Neural progenitor cell (in vitro differentiated cells): ENCODE data around the gene UBE3D. TPM values are rescaled to one million over a fixed set of nuclear protein-coding genes. Genes with fewer than 3 reads are reported as not detected.
A peak's percentile ranks its signal among the peaks of the same experiment; 100 is the strongest.

ENCODE experiments used
- DNase-seq: peaks from one replicate; pipeline ENCODE4 v3.0.0-alpha.2; 2016; ENCODE audit warnings: low spot score
- H2AFZ ChIP-seq: fragments of 200-600 bp; sonication (generic); replicated peaks from 2 replicates; pipeline ENCODE4 v1.6.1; 2016; ENCODE audit warnings: antibody characterized with exemption
- H3F3A ChIP-seq: fragments of 200-600 bp; sonication (generic); 2 replicates; pipeline ENCODE4 v1.6.1; 2016; ENCODE audit warnings: antibody characterized with exemption, low read depth
- H3K27ac ChIP-seq: fragments of 200-600 bp; sonication (generic); 2 replicates; pipeline ENCODE4 v1.5.1; 2016; ENCODE audit warnings: mild to moderate bottlenecking
- H3K27me3 ChIP-seq: fragments of 200-600 bp; sonication (generic); 2 replicates; pipeline ENCODE4 v1.6.1; 2016; ENCODE audit warnings: mild to moderate bottlenecking, moderate library complexity
- H3K36me3 ChIP-seq: fragments of 200-600 bp; sonication (generic); 2 replicates; pipeline ENCODE4 v1.5.1; 2016
- H3K4me1 ChIP-seq: fragments of 200-600 bp; sonication (generic); 2 replicates; pipeline ENCODE4 v1.6.1; 2016; ENCODE audit warnings: mixed run types
- H3K4me2 ChIP-seq: fragments of 200-600 bp; sonication (generic); 2 replicates; pipeline ENCODE4 v1.6.1; 2016
- H3K4me3 ChIP-seq: fragments of 200-600 bp; sonication (generic); 2 replicates; pipeline ENCODE4 v1.5.1; 2016
- H3K79me2 ChIP-seq: fragments of 200-600 bp; sonication (generic); 2 replicates; pipeline ENCODE4 v1.6.1; 2016; ENCODE audit warnings: low read depth
- H3K9ac ChIP-seq: fragments of 200-600 bp; sonication (generic); 2 replicates; pipeline ENCODE4 v1.6.1; 2016
- H3K9me3 ChIP-seq: fragments of 200-600 bp; sonication (generic); 2 replicates; pipeline ENCODE4 v1.5.1; 2016; ENCODE audit warnings: low read depth
- H4K20me1 ChIP-seq: fragments of 200-600 bp; sonication (generic); 2 replicates; pipeline ENCODE4 v1.6.1; 2016; ENCODE audit warnings: low read depth
- H3K27ac Mint-ChIP-seq: 3 replicates; pipeline ENCODE4 v1.8.0; 2021; ENCODE audit warnings: mixed read lengths
- H3K27me3 Mint-ChIP-seq: 2 replicates; pipeline ENCODE4 v1.8.0; 2022; ENCODE audit warnings: low read depth, mild to moderate bottlenecking, inconsistent platforms, moderate library complexity, mixed read lengths; ENCODE audit not compliant: insufficient read depth
- H3K36me3 Mint-ChIP-seq: 3 replicates; pipeline ENCODE4 v1.8.0; 2021; ENCODE audit warnings: mixed read lengths
- H3K4me1 Mint-ChIP-seq: 3 replicates; pipeline ENCODE4 v1.8.0; 2021; ENCODE audit warnings: mixed read lengths
- H3K4me3 Mint-ChIP-seq: 3 replicates; pipeline ENCODE4 v1.8.0; 2021; ENCODE audit warnings: mild to moderate bottlenecking, moderate library complexity, mixed read lengths
- H3K9me3 Mint-ChIP-seq: 3 replicates; pipeline ENCODE4 v1.8.0; 2020; ENCODE audit warnings: mixed read lengths
- CTCF ChIP-seq: fragments of 200-600 bp; sonication (generic); IDR thresholded peaks from 2 replicates; pipeline ENCODE4 v1.5.1; 2017; ENCODE audit warnings: antibody characterized with exemption, mild to moderate bottlenecking
- EZH2 ChIP-seq: fragments of 200-600 bp; sonication (generic); IDR thresholded peaks from 2 replicates; pipeline ENCODE4 v1.6.1; 2017; ENCODE audit warnings: antibody characterized with exemption, mild to moderate bottlenecking, moderate library complexity
- EZH2phosphoT487 ChIP-seq: fragments of 200-600 bp; sonication (generic); IDR thresholded peaks from 2 replicates; pipeline ENCODE4 v1.6.1; 2017; ENCODE audit warnings: antibody characterized with exemption
- total RNA-seq: library from RNA; depleted of rRNA; stranded (reverse); fragments of >200 nt; gene quantifications from 2 replicates; pipeline ENCODE4 v1.2.3, GENCODE V29; 2015; ENCODE audit warnings: low replicate concordance

Gene UBE3D
- total RNA-seq, 1 donor from 2014 or later, result 86.3 TPM

GRCh38 chr6:83068616-83069015 is 3.0 kb upstream of the UBE3D start:
- peak overlapping the region; percentile 72 for H3K4me3 ChIP-seq
- H3K36me3 ChIP-seq, result no peaks in the 10 kb centered on the region
- no peaks in the 10 kb centered on the region for H3K27me3 ChIP-seq
- peak overlapping the region; percentile 91 for H3K27ac ChIP-seq
- H3K4me1 ChIP-seq, result peaks cover 38% of the 10 kb centered on the region
- H4K20me1 ChIP-seq, result no peaks in the 10 kb centered on the region
- peaks cover 73% of the 10 kb centered on the region for H3K79me2 ChIP-seq
- no peaks in the 10 kb centered on the region for H3K9me3 ChIP-seq
- Mint-ChIP-seq H3K27me3 (no peaks in the 10 kb centered on the region), H3K36me3 (no peaks in the 10 kb centered on the region), H3K4me1 (peaks cover 25% of the 10 kb centered on the region), H3K9me3 (no peaks in the 10 kb centered on the region), H3K27ac (peak overlapping the region; percentile 76), H3K4me3 (peak overlapping the region; percentile 93)
- H3F3A ChIP-seq, result peaks cover 32% of the 10 kb centered on the region
- peak overlapping the region; percentile 83 for H2AFZ ChIP-seq
- DNase-seq, result no peak
- H3K4me2 ChIP-seq, result peak overlapping the region; percentile 82
- H3K9ac ChIP-seq, result peak overlapping the region; percentile 33
- no peak for TF ChIP-seq CTCF
- no peak for TF ChIP-seq EZH2phosphoT487
- TF ChIP-seq EZH2, result no peak

- Histone ChIP-seq H3K36me3 (peaks cover 3% of the 10 kb centered on the region), H2AFZ (peak within 1 kb of the TSS; percentile 83), H3K9me3 (no peaks in the 10 kb centered on the region), H3K4me1 (peaks cover 44% of the 10 kb centered on the region), H3K79me2 (peaks cover 73% of the 10 kb centered on the region), H3K27ac (peak within 1 kb of the TSS; percentile 91), H3F3A (peaks cover 32% of the 10 kb centered on the region), H3K9ac (peak within 1 kb of the TSS; percentile 33), H4K20me1 (no peaks in the 10 kb centered on the region), H3K4me3 (peak within 1 kb of the TSS; percentile 72), H3K27me3 (no peaks in the 10 kb centered on the region), H3K4me2 (peak within 1 kb of the TSS; percentile 82)
- DNase-seq, result peak; percentile 99
- peaks cover 1% of the 10 kb centered on the region for H3K36me3 Mint-ChIP-seq
- peaks cover 27% of the 10 kb centered on the region for H3K4me1 Mint-ChIP-seq
- peak; percentile 99 for TF ChIP-seq CTCF
- TF ChIP-seq EZH2, result no peak
- no peak for TF ChIP-seq EZH2phosphoT487
- H3K27me3 Mint-ChIP-seq, result no peaks in the 10 kb centered on the region
- no peaks in the 10 kb centered on the region for H3K9me3 Mint-ChIP-seq
- H3K27ac Mint-ChIP-seq, result peak within 1 kb of the TSS; percentile 76
- peak within 1 kb of the TSS; percentile 93 for H3K4me3 Mint-ChIP-seq
Measured at GRCh38 chr6:83067448-83068439, 2.1 kb upstream of the UBE3D start, which contains the start of gene DOP1A. TSS of gene DOP1A (plus strand) at chr6:83067671. CDS start at chr6:83096978, 29,307 bp downstream.

- Histone ChIP-seq H3K27ac (no peak overlapping the region), H3K79me2 (peaks cover 82% of the 10 kb centered on the region), H4K20me1 (peaks cover 10% of the 10 kb centered on the region), H3K4me2 (peak overlapping the region; percentile 88), H3K4me3 (peak overlapping the region; percentile 20), H3F3A (peaks cover 17% of the 10 kb centered on the region), H3K4me1 (peaks cover 22% of the 10 kb centered on the region), H2AFZ (no peak overlapping the region), H3K9ac (no peak overlapping the region), H3K9me3 (no peaks in the 10 kb centered on the region), H3K27me3 (no peaks in the 10 kb centered on the region), H3K36me3 (peaks cover 9% of the 10 kb centered on the region)
- no peak overlapping the region for H3K4me3 Mint-ChIP-seq
- H3K9me3 Mint-ChIP-seq, result no peaks in the 10 kb centered on the region
- H3K27me3 Mint-ChIP-seq, result no peaks in the 10 kb centered on the region
- peak; percentile 66 for DNase-seq
- H3K27ac Mint-ChIP-seq, result no peak overlapping the region
- H3K36me3 Mint-ChIP-seq, result peaks cover 31% of the 10 kb centered on the region
- peaks cover 26% of the 10 kb centered on the region for H3K4me1 Mint-ChIP-seq
- no peak for TF ChIP-seq EZH2phosphoT487
Measured at GRCh38 chr6:83062225-83062624, 3.4 kb downstream of the UBE3D start.
